GM21360 (cell line): ENCODE measurements around the gene TMEM187.

ENCODE experiments used
- ATAC-seq: cut with Tn5 transposase; IDR thresholded peaks from one replicate; pipeline ENCODE4 v1.9.1; 2021; ENCODE audit warnings: mild to moderate bottlenecking, moderate library complexity; ENCODE audit not compliant: unreplicated experiment

Gene TMEM187

DNA sequence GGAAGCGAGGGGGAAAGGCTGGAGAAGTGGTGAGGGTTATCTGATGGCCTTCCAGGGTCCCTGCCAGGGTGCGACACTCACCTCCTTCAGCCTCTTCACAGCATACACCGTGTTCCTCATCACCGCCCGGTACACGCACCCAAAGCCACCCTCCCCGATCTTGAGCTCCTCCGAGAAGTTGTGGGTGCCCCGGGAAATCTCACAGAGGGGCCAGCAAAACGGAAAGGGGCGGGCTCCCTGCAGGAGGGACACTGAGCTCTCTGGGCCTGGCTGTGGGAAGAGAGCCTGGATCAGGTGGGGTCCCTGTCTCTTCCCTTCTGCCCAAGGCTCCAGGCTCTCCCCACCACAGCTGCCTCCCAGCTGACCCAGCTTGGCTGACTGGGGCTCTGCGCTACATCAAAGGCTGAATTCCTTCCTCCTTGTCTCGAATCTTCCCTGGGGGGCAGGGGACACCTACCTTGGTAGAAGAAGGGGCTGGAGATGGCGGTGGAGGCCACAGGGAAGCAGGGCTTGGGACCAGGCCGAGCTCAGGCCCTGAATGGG, 46.0 kb downstream of the TMEM187 start:
- no peak for ATAC-seq

GRCh38 chrX:154019061-154019621, 46.6 kb downstream of the TMEM187 start:
- ATAC-seq = peak; percentile 3

DNA sequence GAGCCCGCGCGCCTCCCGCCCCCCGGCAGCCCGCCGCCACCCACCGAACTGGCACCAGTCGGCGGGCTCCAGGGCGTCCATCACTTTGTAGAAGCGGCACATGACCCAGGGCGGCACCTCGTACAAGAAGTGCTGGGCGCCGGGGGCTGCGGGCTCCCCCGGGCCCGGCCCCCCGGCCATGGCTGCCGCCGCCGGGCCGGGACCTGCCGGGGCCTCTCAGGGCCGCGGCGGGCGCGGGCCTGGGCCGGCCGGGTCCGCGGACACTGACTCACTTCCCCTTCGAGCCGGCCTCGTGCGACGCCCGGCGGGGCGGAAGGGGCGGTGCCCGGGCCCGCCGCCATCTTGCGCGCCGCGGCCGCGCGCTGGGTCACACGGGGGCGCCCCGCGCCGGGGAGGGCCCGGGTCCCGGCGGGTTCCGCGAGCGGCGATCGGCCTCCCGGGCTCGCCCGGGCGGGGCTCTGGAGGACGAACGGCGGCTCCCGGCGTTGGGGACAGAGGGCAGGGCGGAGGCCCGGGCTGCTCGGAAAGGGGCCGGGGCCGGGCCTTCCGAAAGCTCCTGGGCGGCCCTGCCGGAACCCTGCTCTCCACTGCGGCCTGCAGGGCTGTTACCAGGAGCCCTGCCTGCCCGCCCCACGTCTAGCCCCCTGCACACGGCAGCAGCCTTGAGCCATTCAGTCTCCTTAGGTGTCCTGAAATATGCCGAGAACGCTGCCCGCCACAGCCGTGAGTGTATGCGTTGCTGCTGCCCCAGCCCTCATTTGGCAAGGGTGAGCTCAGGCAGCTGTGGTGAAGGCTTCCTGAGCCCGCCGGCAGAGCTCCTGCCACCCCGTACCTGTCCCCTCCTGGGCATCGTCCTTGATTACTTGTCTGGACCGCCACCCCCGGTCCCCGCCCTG, 47.3 kb downstream of the TMEM187 start, which contains the start of gene IRAK1:
IRAK1 (minus strand) TSS at position 270 of the 896 bp plus-strand sequence; CDS start at position 180, 90 bp downstream.
- ATAC-seq = peak; percentile 60

DNA sequence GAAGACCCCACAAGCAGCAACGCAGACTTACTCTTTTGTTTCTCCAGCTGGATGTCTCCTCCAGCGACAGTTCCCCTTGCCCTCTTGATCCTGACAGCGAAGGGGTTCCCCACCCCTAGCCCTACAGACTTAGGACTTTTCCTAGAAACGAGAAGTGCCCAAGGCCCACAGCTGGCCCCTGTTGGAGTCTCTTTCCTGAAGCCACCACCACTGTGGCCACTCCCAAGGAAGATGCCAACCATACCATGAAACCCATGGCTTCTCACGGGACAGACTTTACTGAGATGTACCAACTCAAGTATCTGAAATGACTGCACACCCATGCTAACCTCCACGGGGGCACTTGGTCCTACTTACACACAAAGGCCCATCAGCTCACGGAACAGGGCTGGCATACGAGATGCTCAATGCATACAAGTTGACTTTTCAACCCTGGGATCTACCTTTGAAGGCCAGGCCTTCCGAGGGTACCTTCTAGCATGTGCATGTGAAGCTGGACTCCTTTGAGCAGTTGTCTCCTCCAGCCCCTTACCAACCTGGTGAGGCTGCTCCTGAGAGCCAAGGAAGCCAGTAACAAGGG, 48.1 kb downstream of the TMEM187 start:
- no peak for ATAC-seq

DNA sequence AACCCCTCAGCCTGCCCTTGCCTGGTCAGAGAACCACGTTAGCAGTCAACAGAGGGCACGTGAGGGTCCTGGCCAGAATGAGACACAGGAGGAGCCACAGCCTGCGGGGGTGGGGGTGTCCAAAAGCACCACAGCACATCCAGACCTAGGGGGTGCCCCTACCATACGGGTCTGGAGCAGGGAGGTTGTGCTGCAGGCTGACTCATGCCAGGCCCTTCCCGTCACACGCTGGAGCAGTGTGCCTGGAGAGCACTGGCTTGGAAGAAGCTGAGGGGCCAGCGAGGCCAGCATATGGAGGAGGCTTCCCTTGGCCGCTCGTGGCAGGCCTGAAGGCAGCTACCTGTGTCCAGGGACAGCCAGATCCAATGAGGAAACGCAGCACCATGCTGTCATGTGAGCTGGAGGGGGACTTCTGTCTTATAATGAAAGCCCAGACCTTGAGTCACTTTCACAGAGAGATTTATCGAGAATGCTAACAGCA, 48.6 kb downstream of the TMEM187 start:
- ATAC-seq = no peak

GRCh38 chrX:154022108-154022507, 49.6 kb downstream of the TMEM187 start:
- ATAC-seq = no peak

DNA sequence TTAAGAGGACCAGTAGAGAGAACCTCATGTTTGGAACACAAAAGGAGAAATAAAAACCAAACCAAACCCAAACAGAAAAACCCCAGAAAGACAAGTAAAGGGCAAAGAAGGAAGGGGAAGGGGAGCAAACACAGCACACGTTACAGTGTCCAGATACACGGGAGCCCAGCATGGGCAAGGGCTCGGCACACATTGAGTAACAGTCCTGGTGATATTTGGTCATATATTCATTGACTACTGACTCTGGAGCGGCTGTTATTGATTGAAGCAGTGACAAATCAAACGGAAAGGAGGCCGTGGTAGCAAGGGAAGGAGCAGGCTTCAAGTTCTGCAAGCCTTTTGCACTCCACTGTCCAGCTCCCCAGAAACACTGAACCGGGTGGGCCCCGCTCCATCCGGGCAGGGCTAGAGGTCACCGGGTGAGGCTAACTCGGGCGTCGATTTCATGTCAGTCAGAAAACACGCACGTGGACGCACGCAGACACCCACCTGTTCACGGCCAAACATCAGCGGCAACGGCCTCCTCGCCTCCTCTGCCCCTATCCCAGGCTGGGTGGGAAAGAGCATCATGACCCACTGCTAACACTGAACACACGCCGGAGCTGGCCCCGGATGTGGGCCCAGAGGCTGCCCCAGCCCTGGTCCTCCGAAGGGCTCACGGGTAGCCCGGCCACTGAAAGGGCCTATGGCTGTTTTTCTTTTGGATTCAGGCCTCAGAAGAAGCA, 50.9 kb downstream of the TMEM187 start:
- no peak for ATAC-seq

DNA sequence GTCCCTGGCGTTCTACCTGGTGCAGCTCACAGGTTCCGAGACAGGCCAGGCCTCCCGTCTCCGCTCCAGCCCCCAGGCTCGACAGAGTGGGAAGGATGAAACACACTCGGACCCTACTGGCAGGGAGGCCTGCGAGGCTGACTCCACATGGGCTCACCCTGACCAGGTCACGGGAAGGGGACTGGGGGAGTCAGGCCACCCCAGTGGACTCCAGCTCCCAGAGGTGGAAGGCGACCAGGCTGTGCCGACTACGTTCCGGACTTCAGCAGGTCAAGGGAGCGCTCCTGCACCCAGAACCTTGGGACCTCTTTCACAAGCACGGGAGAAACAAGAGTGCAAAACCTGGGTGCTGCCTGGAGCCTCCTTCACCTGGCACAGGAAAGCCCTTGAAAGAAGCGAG, 51.7 kb downstream of the TMEM187 start:
- no peak for ATAC-seq

DNA sequence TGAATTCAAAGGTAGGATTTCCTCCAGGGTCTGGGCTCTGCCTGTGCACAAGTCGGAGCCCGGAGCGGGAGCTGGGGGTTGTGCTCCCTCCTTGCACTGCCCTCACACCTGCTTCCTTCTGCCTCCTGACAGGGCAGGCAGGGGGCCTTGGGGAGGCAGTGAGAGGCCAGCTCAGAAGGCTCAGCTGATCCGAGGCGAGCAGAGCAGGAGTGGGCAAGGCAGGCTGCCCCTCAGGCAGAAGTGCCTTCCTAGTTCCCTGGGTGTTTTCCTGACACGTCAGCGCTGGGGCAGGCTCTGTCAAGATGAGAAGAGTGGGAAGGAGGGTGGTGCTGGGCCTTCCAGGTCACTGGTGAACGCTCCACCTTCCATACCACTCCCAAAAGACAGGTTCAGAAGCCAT, 52.7 kb downstream of the TMEM187 start:
- no peak for ATAC-seq

DNA sequence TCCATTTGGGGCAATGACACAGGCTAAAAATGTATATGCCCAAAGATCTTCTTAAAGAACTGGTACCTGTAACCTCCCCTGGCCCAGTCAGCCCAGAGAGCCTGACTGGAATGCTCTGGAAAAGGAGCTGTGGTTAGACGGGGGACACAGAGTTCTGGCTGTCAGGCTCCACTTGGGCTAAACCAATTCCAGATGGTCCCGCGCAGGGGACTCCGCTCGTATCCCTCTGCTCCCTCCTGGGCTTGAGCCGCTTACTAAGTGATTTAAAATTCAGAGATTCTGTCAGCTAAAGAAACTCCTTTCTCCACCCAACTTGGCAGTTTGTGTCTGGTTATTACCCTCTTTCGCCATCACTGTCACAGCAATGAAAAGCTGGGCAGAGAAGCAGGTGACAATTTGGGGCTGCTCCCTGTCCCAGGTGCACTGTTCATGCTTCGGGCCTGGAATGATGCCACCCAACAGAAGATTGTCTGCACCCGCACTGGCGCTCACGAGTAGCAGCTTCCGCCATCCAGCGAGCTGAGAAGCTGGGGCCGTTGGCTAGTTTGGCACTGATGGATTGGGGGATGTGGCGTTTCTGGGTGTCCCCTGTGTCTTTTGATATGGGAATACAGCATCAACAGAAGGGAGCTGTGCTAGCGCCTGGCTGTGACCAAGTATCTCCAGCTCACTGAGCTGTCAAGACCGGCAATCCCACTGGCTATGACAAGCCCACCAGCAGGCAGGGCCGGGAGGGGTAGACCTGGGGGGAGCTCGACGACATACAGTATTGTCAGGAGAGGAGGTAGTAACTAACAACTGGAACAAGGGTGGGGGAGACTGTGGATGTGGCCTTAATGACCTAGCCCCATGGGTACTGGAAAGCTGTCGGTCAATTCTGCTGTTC, 53.8 kb downstream of the TMEM187 start:
- no peak for ATAC-seq

- ATAC-seq = no peak
These were observed 54.5 kb downstream of the TMEM187 start for GRCh38 chrX:154027022-154027402.

DNA sequence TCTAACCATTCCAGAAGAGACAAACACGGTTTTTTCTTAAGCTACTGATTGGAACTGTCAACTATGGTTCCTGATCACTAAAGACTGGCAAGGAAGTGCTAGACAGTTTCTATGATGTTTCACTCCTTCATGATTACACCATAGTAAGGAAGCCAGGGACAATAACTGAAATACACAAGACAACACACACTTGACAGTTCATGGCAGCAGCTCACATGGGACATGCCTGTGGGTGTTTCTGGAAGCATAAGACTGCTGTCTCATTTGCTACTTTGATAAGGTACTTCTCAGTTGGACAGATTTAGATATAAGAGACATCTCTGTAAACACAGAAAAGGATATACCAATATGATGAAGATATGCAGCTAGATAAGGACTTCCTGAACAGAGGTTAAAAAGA, 55.4 kb downstream of the TMEM187 start:
- ATAC-seq = no peak

DNA sequence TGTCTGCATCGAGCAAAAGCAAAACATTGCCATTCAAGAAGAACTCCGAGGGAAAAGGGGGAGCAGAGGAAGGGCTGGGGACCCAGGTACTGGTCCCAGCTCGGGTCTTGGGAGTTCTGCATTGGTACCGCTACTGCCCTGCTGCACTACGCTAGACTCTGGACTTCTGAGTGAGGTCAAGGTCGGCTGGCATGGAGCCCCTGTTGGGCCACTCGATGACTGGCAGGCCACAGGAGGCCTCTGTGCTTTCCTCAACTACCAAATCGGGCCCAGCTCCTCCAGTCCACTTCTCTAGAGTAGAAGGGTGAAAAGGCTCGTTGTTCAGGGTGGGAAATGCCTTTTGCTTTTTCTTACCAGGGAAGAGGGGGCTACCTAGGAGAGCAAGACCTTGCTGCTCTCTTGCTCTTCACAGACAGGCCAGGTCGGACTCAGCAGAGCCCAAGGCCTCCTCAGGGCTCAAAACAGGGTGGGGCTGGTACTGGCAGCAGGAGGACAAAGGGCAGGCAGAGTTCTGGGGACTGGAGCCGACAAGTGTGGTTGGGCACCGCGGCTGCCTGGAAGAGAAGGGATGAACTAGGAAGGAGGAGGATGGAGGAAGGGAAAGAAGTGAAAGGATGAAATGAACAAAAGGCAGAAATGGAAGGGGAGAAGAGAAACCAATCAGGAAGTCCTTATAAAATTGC, 56.1 kb downstream of the TMEM187 start:
- no peak for ATAC-seq

- ATAC-seq = no peak
These were observed 56.9 kb downstream of the TMEM187 start for GRCh38 chrX:154029439-154029838.

DNA sequence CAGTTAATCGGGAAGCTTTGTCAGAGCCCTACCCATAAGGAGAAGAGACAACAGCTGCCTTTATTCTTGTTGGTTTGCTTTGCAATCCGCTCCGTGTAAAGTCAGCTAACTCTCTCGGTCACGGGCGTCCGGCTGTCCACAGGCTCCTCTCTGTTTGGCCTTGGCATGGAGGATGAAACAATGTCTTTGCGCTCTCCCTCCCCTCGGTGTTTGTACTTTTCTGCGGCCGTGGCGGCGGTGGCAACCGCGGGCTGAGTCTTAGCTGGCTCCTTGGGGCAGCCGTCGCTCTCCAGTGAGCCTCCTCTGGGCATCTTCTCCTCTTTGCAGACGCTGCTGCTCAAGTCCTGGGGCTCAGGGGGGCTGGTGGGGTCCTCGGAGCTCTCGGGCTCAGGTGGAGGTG, 57.7 kb downstream of the TMEM187 start:
- ATAC-seq = no peak

DNA sequence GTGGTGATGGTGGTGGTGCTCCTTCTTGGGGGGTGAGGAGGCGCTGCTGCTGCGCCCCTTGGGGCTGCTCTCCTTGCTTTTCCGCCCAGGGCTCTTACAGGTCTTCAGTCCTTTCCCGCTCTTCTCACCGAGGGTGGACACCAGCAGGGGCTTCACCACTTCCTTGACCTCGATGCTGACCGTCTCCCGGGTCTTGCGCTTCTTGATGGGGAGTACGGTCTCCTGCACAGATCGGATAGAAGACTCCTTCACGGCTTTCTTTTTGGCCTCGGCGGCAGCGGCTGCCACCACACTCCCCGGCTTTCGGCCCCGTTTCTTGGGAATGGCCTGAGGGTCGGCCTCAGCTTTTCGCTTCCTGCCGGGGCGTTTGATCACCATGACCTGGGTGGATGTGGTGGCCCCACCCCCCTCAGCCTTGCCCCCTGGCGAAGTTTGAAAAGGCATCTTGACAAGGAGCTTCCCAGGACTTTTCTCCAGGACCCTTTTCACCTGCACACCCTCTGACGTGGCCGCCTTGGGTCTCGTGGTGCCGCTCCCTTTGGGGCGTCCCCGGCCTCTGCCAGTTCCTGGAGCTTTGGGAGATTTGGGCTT, 58.3 kb downstream of the TMEM187 start:
- ATAC-seq = no peak

DNA sequence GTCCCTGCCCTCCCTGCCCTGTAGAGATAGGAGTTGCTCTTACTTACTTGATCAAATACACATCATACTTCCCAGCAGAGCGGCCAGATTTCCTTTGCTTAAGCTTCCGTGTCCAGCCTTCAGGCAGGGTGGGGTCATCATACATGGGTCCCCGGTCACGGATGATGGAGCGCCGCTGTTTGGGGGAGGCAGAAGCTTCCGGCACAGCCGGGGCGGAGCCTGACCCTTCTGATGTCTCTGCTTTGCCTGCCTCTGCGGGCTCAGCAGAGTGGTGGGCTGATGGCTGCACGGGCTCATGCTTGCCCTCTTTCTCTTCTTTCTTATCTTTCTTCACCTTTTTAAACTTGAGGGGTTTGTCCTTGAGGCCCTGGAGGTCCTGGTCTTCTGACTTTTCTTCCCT, 59.6 kb downstream of the TMEM187 start:
- no peak for ATAC-seq

DNA sequence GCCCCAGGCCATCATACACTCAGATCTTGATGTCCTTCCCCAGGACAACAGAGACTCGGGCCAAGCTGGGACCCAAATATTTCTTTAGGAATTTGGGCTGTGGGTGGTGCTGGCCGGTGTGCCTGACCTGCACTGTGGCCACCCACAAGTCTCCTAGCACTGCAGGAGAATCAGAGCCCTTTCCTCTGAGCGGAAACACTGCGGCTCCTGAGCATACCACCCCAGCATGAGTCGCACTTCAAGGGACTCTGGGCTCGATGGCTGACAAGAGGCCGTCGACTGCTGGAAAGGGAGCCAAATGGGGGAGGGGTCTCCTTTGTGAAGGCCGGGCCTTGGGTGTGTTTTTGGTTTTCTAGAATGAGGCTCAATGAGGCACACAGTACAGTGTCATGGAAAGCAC, 60.1 kb downstream of the TMEM187 start:
- no peak for ATAC-seq
